Measurements from ENCODE around the gene CCL21.

CCL21 gene

GRCh38 chr9:34669809-34670562 lies 40.0 kb downstream of the CCL21 start:
- DNase-seq (ENCODE audit: low read depth): no peak

GRCh38 chr9:34665381-34666250 lies 44.3 kb downstream of the CCL21 start:
- DNase-seq (ENCODE audit: low read depth): peak; percentile 96

- no peak for DNase-seq (ENCODE audit: low read depth)
Observed at GRCh38 chr9:34665067-34665380, 44.9 kb downstream of the CCL21 start.

GRCh38 chr9:34664281-34665066 lies 45.5 kb downstream of the CCL21 start:
- peak; percentile 83 for DNase-seq (ENCODE audit: low read depth)

DNA sequence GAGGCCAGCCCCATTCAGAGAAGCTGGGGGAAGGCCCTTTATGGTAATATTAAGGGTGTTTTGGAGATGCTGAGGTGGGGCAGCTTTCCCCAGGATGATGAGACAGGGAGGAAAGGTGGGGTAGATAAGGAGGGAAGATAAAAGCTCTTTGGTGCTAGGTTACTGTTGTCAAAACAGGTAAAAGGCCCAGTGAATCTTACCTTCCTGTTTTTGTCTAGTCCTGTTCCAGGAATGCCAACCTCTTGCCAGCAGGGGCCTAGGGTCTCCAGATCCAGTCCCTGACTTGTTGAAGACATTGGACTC lies 46.7 kb downstream of the CCL21 start:
- DNase-seq (ENCODE audit: low read depth): no peak

DNA sequence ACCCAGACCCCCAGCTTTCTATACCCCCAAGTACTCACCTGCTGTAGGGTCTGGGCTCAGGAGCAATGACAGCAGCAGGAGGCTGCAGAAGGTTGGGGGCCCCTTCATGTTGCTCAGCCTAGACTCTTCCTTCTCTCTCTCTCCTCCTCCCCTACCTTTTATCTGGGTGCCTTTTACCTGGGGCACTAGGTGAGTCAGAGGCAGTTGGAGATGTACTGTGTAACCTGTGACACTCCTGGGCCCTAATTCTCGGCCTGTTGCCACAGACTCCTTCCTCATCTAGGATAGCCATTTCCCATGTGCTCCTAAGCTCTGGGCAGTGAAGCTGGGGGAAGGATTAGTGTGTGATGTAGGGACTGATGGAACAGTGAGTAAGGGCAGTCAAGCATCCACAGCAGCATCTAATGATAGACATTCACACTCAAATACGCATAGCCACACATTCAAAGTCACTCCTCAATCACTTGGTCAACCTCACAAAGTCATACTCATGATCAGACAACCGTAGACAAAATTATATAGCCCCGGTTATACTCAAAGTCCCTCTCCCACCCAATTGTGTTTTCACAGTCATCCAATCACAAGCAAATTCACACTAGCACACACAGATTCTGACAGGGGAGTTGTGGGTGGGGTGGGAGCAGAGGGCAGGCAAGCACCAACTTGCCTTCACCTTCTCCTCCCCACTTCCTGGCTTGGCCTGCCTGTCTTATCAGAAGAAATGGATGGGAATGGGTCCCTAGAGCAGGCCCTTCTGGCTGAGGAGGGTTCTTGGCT lies 47.2 kb downstream of the CCL21 start, which contains the start of gene CCL27:
Gene CCL27 (minus strand): TSS at position 132 of the 777 bp plus-strand sequence. CDS start 24 bp downstream, at position 108.
- DNase-seq (ENCODE audit: low read depth): no peak

DNA sequence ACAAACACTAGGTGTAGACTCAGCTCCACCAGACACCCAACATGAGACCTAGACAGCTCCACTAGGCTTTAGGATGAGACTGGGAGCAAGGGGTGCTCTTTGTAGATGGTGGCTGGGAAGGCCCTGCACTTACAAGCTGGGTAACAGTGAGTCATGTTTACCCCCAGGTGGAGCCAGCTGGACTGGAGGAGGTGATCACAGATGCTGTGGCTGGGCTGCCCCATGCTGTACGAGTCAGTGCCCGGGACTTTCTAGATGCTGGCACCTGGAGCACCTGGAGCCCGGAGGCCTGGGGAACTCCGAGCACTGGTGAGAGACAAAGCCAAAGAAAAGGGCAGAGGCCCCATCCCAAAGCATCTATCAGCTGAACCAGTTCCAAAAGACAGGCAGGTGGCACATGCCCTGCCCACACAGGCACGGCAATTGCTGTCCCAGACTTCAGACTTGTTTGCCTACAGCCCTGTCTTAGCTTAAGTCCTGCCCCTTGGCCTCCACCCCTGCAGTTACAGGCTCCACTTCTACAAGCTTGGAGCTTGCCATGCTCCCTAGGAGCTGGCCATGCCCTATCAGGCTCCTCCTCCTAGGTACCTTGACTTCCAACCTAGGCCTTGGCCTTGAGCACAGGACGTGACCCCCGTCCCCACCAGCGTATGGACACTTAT lies 50.2 kb downstream of the CCL21 start:
- no peak for DNase-seq (ENCODE audit: low read depth)
